G401.6 (cell line): ENCODE measurements around the gene HK3.

Source experiments
- FAIRE-seq: peaks from 2 replicates; lab custom pipeline; 2012; peaks lifted over from hg19 to GRCh38; lab: Jason Lieb, UNC

HK3 gene

DNA sequence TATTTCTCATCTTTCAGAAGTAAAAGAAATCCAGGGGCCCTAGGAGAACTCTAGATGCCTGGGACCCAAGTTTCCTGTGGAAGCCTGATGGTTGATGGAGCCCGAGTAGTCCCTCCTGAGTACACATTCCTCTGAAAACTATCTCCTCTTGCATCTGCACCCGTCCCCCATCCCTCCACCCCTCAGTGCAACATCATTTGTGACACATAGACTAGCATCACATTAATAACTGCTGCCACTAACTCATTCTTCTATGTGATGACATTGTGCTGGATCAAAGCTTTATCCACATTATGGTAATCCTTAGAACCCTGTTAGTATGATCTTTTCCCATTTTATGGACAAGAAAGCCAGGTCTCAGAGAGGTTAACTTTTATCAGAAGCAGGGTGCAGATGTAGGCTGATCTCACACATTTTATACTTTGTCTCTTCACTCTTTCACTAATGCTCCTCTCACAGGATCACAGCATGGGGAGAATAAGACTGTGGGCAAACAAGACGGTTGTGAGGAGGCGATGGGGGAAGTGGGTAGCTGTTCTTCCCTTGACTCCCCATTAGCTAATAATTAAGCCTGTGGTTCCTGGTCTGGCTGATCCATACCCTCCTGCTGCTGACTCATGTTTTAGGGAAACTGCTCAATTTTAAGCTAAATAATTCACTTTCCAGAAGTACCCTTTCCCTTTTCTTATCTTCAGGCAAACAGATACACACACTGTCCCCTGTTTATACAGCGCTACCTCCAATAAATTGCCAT lies 3.9 kb upstream of the HK3 start:
- no peak for FAIRE-seq

DNA sequence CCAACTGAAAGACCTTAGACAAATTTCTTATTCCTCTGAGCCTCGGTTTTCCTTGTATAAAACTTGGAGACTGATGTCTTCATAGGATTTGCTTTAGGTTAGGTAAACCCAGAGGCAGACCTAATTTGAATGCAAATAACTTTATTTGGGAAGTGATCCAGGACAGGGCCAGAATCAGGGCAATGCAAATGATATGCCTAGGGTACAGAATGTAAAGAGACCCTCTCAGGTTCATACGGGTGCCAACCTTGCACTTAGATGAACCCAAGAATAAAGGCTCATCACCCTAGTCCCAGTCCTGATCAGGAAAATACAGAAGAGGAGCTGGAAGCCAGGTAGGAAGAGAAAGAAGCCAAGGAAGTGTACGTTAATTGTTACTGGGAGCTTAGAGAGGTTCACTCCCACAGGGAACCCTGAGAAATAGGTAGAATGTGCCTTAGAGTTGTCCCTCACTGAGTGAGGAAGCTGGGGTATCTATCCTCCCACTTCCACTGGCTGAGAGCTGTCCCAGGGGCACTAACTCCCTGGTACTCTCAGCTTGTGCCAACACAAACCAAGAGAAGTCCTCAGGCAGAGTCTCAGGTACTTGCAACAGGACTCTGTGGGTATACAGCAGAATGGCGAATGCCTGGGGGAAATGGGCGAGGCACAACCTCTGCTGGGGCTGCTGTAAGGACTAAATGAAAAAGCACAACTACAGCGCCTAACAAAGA lies 3.1 kb upstream of the HK3 start:
- no peak for FAIRE-seq

DNA sequence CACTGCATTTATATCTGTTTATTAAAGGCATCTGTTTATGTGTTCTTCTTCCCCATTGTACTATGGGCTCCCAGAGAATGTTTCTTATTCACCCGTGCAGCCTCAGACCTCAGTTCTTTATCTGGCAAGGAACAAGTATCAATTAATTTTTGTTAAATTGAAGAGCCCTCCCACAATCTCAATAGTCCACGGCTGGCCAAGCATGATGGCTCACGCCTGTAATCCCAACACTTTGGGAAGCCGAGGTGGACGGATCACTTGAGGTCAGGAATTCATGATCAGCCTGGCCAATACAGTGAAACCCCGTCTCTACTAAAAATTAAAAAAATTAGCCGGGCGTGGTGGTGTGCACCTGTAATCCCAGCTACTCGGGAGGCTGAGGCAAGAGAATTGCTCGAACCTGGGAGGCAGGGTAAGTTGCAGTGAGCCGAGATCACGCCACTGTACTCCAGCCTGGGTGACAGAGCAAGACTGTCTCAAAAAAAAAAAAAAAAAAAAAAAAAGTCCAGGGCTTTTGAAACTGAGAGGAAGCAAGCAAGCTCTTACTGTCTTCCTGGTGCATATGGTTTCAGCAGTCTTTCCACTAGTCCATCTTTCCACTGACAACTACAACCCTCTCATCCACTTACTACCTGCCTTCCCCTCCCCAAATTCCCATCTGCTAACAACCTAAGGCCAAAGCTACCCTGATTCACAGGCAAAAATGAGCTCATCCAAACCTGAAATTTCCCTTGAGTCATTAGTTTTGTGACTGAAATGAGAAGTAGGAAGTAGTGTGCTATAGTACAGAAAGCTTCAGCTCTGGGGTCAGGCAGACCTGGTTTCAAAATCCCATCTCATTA lies 2.3 kb upstream of the HK3 start:
- FAIRE-seq: no peak

DNA sequence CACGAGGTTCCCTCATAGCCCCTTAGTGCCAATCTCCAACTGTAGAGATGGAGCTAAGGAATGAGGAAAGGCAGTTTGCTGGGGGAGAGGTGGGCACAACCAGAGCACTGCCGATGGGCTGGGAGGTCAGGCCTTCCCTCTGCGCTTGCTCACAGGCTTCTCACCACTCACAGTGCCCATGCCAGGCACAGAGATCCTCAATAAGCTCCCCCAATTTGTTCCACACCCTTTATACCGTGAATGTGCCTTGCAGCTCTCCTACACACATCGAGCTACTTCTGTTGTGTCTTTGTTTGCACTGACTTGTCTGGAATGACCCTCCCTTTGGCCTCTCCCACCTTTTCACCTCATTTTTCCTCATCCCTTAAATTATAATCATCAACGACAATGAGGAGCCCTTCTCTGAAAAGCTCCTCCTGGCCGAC lies 1.6 kb upstream of the HK3 start:
- FAIRE-seq: no peak

DNA sequence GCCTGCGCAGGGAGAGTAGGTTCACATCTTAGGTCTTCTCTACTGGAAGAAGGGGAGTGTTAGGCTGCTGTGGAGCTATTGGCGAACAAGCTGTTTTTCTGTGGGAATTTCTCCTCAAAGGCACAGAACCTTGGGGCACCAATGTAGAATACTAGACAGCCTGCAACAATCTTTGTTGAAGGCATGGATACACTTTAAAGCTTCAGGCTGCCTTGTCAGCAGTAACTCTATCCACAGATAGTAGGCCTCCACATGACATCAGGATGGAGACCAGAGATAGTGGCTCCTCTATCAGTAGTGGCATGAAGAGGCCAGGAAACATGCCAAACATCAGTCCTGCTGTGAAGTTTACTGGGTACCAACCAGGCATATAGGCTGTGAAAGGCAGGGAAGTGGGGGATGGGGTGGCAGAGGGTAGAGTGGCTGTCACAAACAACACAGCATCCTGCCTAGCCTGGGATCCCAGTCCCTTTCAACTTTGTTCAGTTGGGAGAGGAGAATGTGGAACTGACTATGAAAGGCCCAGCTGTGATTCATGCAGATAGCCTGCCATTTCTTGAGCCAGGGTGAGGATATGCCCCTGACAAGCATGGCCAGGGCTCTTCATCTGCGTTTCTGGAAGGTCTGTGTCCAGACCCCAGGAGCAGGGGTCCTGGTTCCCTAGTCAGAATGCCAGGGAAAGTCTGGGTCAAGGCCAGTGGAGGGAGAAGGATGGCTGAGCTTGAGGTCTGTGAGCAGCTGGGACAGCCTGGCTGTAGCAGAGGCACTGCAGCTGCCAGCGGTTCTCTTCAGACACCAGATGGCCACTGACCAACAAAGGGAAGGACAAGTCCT lies 1.0 kb upstream of the HK3 start:
- no peak for FAIRE-seq

DNA sequence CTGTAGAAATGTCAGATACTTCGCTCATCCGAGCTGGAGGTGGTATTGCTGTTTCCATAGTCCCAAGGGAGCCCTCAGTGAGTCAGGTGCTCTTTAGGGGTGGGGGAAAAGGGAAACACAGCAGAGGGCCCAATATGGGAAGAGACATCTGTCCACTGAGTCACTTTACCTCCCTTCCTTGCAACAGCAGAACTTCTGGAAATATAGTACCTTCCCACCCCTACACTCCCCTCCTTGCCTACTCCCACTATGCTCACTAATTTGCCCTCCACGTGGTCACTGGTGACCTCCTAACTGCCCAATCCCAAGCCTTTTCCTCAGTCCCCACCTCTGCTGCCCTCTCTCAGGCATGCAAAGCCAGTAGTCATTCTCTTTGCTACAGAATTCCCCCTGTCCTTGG lies 1.9 kb downstream of the HK3 start:
- no peak for FAIRE-seq

DNA sequence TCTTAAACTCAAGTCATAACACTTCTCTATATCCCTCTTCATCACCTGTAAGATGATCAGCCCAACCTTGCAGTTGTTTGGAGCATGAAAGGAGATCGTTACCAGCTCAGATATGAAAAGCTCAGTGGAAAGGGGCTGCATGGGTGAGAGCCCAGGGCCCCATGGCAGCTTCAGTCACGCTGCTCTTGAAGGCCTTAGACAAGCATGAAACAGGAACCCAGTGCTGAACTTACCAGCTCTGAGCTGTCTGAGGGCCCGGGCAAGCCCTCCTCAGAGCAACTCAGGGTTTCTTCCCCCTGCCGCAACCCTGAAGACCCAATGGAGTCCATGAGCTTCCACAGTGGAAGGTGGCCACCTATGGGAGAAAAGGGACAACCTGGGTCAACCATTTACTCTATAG lies 3.3 kb downstream of the HK3 start:
- no peak for FAIRE-seq

DNA sequence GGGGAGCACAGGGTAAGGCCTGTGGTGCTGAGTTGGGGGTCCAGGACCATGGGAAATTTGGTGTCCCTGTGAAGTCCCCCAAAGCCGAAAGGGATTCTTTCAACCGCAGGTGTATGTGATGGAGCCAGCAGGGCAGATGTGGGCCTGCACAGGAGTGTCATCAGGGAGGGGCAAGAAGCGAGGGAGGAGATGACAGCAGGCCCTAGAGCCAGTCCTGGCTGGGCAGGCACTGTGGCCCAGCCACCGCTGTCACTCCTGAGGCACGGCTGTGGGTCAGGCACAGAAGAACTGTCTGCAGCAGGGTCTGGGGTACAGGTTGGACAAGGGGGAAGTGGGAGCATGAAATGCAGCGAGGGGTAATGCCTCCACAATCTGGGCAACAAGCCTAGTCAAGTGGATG lies 4.8 kb downstream of the HK3 start:
- no peak for FAIRE-seq

DNA sequence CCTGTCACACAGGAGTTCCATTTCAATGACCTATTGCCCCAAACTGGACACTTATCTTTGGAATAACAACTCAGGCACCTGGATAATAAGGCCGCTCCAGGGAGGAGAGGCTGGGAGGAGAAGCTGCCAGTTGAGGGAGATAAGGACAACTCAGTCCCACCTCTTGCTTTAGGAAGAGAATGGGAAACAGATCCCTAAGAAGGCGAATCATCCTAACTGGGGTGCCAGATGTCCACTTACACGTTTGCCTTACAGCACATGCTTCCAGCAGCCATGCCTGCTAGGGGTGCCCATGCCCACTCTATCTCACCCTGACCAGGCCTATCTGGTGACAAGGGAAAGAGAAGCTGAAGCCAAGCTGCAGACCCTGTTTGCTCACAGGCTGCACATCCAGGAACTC lies 6.5 kb downstream of the HK3 start:
- no peak for FAIRE-seq

DNA sequence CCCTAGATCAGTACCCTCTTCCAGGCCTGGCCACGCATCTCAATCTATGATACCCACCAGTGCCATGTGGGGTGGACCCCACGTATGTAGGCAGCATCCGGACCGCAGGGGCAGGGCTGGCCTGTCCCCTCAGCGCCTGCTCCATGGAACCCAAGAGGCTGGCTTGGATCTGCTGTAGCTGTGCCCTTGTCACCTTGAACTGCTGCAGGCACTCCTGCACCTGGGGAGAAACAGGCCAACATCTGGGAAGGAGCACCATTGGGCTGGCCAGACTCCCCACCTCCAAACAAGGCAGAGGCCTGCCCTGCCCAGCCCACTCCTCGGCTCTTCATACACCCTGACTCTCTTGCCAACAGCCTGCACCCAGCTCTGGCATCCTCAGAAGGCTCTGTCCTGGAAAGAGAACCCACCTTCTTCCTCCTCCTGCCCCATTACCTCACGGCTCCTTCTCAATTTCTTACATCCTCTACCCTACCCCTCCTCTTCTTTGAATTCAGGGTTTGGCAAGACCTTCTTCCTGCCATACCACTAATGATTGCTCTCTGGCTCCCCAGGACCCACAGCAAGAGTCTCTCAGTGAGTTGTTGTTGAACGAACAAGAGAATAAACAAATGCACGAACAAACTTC lies 7.7 kb downstream of the HK3 start:
- FAIRE-seq: no peak

DNA sequence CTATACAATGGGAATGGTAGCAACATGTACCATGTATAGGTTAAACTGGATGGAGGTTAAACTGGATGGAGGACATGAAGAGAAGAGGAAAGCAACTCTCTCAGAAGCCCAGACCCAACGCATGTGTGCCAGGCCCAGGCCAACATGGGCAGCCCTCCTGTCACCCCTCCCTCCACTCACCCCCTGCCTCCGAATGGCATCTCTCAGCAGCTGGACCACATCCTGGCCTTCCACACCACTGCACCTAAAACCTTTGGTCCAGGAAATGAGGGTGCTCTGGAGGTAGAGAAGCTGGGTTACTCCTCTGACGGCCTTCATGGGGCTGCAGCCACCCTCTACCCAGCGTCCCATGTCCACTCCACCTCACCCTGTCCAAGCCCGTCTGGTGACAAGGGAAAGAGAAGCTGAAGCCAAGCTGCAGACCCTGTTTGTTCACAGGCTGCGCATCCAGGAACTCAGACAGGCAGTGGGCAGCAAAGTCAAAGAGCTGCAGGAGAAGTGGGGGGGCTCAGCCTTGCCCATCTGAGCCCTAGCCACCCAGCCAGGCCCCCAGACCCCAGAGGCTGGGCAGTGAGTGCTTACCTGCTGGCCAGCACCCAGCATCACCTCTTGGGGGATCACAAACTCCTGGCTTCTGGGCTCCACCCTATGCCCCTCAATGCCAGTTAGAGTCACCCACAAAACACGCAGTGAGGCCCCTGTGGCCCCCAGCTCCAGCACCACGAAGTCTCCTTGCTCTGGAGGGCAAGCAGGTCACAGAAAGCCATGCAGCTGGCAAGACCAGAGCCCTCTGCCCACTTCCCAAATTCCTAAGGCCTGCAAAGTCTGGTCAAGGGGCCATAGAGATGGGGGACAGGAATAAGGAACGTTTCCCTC lies 8.5 kb downstream of the HK3 start:
- no peak for FAIRE-seq

DNA sequence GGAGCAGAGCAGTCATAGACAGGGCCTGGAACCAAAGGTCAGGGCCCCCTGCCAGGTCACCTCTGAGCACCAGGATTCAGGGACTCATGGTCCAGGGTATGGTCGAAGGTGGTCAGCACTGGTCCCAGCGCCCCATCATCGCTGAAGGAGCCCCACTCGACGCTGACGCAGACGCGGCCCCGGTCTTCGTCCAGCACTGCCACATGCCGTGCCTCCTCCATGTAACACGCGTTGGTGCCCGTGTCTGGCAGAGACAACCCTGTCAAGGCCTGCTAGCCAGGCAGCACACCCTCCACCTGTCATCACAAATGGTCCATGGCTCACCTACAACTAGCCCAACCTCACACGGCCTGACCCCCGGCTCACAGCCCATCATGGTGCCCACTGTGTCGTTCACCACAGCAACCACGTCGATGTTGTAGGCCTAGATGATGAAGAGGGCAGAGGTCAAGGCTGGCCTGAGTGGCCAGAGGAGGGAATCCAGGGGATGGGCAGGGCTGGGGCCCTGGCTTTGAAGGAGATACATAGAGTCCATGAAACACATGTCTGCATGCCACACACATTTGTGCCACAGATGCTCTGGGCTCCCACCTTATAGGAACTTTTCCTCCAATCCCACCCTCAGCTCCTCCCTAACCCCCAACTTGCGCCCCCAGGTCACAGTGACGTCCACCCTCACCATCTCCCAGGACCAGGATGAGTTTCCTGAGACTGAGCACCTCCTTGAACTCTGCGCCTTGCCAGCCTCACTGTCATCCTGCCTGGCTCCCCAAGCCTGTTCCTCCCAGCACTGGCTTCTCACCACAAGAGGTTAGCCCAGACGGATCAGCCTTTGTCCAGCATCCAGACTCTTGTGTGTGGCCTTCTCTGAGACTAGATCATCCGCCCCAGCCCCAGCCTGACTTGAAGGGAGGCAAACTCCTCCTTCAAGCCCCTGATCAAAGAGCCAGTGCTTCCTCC lies 9.5 kb downstream of the HK3 start:
- no peak for FAIRE-seq

DNA sequence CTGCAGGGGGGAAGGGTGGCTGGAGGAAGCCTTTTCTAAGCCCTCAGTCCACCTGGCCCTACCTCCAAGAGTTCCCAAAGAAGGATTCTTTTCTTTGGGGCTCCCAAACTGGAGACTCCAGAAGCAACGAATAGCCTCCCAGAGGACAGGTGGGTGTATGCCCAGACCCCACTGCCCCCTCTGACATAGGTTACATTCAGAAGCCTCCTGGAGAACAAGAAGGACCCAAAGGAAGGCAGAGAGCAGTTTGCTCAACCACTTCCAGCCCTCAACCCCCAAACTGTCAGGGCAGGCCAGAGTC lies 10.3 kb downstream of the HK3 start:
- FAIRE-seq: no peak

DNA sequence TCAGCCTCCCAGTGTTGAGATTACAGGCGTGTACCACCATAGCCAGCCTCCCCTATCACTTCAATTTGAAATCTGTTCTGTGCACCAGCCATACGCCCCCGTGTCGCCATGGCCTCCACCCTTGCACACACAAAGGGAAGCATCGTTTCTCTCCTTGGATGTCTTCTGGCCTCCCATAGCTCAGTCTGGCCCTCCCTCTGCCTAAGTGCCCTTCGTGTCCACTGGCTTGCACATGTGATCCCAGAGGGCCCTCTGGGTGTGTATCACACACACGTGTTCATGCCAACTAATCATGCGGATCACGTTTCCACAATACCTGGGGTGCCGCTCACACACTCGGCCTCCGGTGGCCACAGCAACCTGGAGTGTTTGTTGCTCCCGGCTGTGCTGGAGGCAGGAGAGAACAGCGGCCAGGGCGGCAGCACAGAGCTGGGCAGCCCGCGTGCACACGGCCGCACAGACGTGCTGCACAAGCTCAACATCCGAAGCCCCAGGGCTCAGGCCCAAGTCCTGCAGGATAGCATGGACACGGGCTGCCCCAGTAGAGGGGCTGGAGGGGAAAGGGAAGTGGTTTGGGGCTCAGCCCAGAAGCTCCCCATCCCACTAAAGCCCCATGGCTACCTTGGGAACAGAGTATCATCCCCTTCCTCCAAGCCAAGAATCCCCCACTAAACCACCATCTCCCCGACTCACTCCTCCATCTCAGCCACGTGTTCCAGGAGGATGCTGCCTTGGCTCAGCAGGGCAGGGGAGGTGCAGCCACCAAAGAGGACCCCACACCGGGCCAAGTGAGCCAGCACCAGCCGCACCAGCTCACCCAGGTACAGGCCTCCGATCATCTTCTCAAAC lies 10.9 kb downstream of the HK3 start:
- FAIRE-seq: no peak

DNA sequence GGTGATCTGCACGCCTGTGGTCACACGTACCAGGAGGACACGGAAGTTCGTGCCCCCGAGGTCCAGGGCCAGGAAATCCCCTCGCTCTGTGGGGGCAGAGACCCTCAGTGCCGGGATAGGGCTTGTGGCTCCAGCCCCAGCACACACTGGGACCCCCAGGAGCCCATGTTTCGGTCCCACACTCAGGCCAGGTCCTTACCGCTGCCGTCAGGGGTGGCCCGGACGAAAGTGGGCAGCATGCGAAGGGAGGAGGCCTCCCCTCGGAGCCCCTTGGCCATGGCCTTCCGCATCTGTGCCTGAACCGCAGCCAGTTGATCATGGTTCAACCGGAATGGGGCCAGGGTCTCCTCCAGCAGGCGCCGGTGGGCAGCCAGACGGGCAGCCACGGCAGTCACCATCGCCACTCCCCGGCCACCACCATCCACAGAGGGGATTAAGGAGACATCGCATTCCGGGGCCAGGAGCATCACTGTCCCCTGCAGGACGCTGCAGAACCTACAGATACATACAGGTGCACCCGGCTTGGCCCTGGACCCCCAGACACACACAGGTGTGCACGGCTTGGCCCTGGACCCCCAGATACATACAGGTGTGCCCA lies 11.8 kb downstream of the HK3 start:
- no peak for FAIRE-seq

DNA sequence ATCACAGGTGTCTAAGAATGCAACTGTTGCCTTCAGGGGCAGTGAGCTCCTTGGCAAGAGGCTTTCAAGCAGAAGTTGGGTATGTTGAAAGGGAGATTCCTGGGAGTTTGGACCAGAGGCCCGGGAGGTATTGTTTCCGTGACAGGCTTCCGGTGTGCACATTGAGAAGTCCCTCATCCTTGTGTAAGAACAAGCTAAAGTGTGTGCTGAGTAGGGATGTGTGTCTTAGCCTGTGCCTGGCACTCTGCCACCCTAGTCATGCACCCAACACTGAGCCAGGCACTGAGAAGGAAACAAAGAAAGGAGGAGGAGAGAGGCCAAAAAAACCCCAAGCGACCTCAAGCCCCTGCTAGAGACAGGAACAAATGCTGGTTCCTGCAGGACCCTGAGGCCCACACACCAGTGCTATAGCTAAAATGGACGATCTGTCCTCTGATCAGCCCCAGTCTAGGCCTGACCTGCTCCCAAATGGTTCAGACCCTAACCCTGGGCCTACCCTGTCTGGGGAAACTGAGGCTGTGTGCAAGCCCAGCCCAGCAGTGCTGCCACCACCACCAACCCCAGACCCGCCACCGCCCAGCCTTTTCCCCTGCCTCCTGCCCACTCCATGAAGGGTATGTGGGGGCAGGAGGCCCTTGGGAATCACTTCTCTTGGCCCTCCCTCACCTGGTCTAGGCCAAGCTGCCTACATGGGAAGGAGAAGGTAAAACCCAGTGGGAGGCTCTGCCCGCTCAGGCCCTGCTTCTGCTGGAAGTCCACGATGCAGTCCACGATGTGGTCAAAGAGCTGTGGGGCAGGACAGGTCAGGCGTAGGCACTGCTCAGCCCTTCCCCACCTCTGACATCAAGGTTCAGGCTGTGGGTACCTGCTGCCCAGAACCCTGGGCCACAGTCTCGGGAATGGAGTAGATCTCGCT lies 12.6 kb downstream of the HK3 start:
- FAIRE-seq: no peak

DNA sequence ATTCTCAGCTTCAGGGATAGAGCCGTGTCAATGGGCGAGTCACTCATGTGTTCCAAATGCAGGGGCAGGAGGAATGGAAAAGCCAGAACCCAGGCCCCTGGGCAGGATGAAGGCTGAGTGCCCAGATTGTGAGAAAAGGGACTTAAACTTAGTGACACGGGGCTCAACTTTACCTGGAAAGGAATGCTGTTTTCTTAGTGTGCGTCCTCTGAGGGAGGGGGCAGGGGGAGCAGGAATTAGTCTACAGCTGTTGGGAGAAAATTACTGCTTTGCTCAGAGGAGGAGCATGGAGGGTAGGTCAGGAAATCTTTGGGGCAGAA lies 14.6 kb downstream of the HK3 start:
- no peak for FAIRE-seq
